IMR-90 (cell line): ENCODE measurements around the gene KRT32. TPM values are rescaled to one million over a fixed set of nuclear protein-coding genes. Genes with fewer than 3 reads are reported as not detected.

ENCODE experiments used
- ATAC-seq: fragments of 200-7000 bp; cut with Tn5 transposase; 2 replicates; pipeline ENCODE4 v1.9.1; 2020; ENCODE audit warnings: low read depth, mild to moderate bottlenecking, moderate library complexity
- BruUV-seq: library from RNA; stranded (reverse); fragments of 400-500 nt; replicated peaks from 2 replicates; lab custom pipeline; 2021; lab: Mats Ljungman, UMichigan
- CTCF ChIA-PET: fragments of 300-600 bp; formaldehyde crosslinking; extraction: SDS; loops from one replicate; lab custom pipeline; 2021; ENCODE audit warnings: antibody characterized with exemption; lab: Yijun Ruan, JAX
- POLR2A ChIA-PET: fragments of 300-600 bp; sonication (Branson Sonifier 250); formaldehyde crosslinking; loops from one replicate; lab custom pipeline; 2022; ENCODE audit warnings: antibody characterized with exemption; ENCODE audit not compliant: unreplicated experiment; lab: Charles Lee
- DNase-seq: peaks from one replicate; pipeline ENCODE4 v3.0.0; 2013
- H2AFZ ChIP-seq: replicated peaks from 2 replicates; pipeline ENCODE3; 2013; ENCODE audit warnings: low read length, mild to moderate bottlenecking; ENCODE audit not compliant: poor library complexity
- H2AK5ac ChIP-seq: 2 replicates; pipeline ENCODE4 v1.6.1; 2013; ENCODE audit warnings: low read depth, low read length, inconsistent platforms
- H2AK9ac ChIP-seq: replicated peaks from 2 replicates; pipeline ENCODE3; 2013; ENCODE audit warnings: mild to moderate bottlenecking, low read depth, low read length, moderate library complexity; ENCODE audit not compliant: poor library complexity
- H2BK120ac ChIP-seq: 2 replicates; pipeline ENCODE4 v1.6.1; 2013; ENCODE audit warnings: low read depth, low read length, inconsistent platforms
- H2BK15ac ChIP-seq: 3 replicates; pipeline ENCODE4 v1.6.1; 2013; ENCODE audit warnings: low read depth, low read length, inconsistent platforms
- H2BK20ac ChIP-seq: 2 replicates; pipeline ENCODE4 v1.6.1; 2013; ENCODE audit warnings: low read depth, mild to moderate bottlenecking, inconsistent platforms, low read length, moderate library complexity
- H2BK5ac ChIP-seq: 2 replicates; pipeline ENCODE4 v1.6.1; 2013; ENCODE audit warnings: mild to moderate bottlenecking, low read depth, low read length, inconsistent platforms; ENCODE audit not compliant: poor library complexity, severe bottlenecking
- H3K14ac ChIP-seq: replicated peaks from 2 replicates; pipeline ENCODE4 v1.6.1; 2013; ENCODE audit warnings: low read depth, low read length, inconsistent platforms
- H3K18ac ChIP-seq: 2 replicates; pipeline ENCODE4 v1.6.1; 2013; ENCODE audit warnings: low read depth, low read length, control low read depth
- H3K23ac ChIP-seq: 2 replicates; pipeline ENCODE4 v1.6.1; 2013; ENCODE audit warnings: low read depth, low read length, inconsistent platforms
- H3K27ac ChIP-seq: 2 replicates; pipeline ENCODE4 v1.5.1; 2013; ENCODE audit warnings: mild to moderate bottlenecking, control low read depth, low read length; ENCODE audit not compliant: insufficient read depth
- H3K27me3 ChIP-seq: 2 replicates; pipeline ENCODE4 v1.6.1; 2013; ENCODE audit warnings: low read length; ENCODE audit not compliant: control insufficient read depth, insufficient read depth
- H3K36me3 ChIP-seq: 2 replicates; pipeline ENCODE4 v1.6.1; 2013; ENCODE audit warnings: low read length, mixed read lengths; ENCODE audit not compliant: control insufficient read depth, insufficient read depth
- H3K4ac ChIP-seq: 2 replicates; pipeline ENCODE4 v1.6.1; 2013; ENCODE audit warnings: low read depth, low read length, inconsistent platforms
- H3K4me1 ChIP-seq: 2 replicates; pipeline ENCODE4 v1.6.1; 2013; ENCODE audit warnings: low read length, mixed read lengths; ENCODE audit not compliant: control insufficient read depth, insufficient read depth
- H3K4me2 ChIP-seq: 2 replicates; pipeline ENCODE4 v1.6.1; 2013; ENCODE audit warnings: low read depth, mild to moderate bottlenecking, control low read depth, low read length, moderate library complexity
- H3K4me3 ChIP-seq: 2 replicates; pipeline ENCODE4 v1.5.1; 2013; ENCODE audit warnings: low read depth, mild to moderate bottlenecking, control low read depth, low read length, moderate library complexity; ENCODE audit not compliant: insufficient read depth
- H3K56ac ChIP-seq: 2 replicates; pipeline ENCODE4 v1.6.1; 2013; ENCODE audit warnings: low read length, inconsistent platforms; ENCODE audit not compliant: insufficient read depth; ENCODE audit errors: extremely low read depth
- H3K79me1 ChIP-seq, 2 experiments: 2 replicates each; pipeline ENCODE4 v1.6.1; 2013; ENCODE audit warnings: low read length in 2 of 2, inconsistent platforms in 1 of 2, low read depth in 1 of 2
- H3K9ac ChIP-seq: 2 replicates; pipeline ENCODE4 v1.6.1; 2013; ENCODE audit warnings: low read depth, low read length, control low read depth
- H3K9me1 ChIP-seq: 2 replicates; pipeline ENCODE4 v1.6.1; 2013; ENCODE audit warnings: low read length, inconsistent platforms; ENCODE audit not compliant: insufficient read depth
- H3K9me3 ChIP-seq: 2 replicates; pipeline ENCODE4 v1.6.1; 2013; ENCODE audit warnings: low read length; ENCODE audit not compliant: control insufficient read depth, insufficient read depth
- H4K20me1 ChIP-seq: 2 replicates; pipeline ENCODE4 v1.6.1; 2013; ENCODE audit warnings: low read length, inconsistent platforms; ENCODE audit not compliant: insufficient read depth
- H4K5ac ChIP-seq: 2 replicates; pipeline ENCODE4 v1.6.1; 2013; ENCODE audit warnings: mild to moderate bottlenecking, low read depth, low read length, control low read depth
- H4K8ac ChIP-seq, 2 experiments: 2 replicates each; pipeline ENCODE4 v1.6.1; 2013; ENCODE audit warnings: low read depth in 2 of 2, low read length in 2 of 2, control low read depth in 1 of 2, inconsistent platforms in 1 of 2
- H4K91ac ChIP-seq: 2 replicates; pipeline ENCODE4 v1.6.1; 2013; ENCODE audit warnings: low read depth, low read length, inconsistent platforms; ENCODE audit not compliant: insufficient read depth
- NFE2L2 ChIP-seq: fragments of 150-350 bp; IDR thresholded peaks from 2 replicates; pipeline ENCODE4 v1.6.1; 2016; ENCODE audit warnings: low read depth, mild to moderate bottlenecking, low read length
- POLR2A ChIP-seq: IDR thresholded peaks from 2 replicates; pipeline ENCODE4 v1.6.1; 2012; ENCODE audit warnings: mild to moderate bottlenecking, low read depth, low read length
- RCOR1 ChIP-seq: IDR thresholded peaks from 2 replicates; pipeline ENCODE4 v1.6.1; 2012; ENCODE audit warnings: mild to moderate bottlenecking, low read length, improper control_type of control experiment; ENCODE audit not compliant: insufficient replicate concordance
- WGBS, 2 experiments: methylation state at CpG; one replicate each; pipeline versions ENCODE4 v1.1.5 to v1.1.7; 2013; ENCODE audit warnings: missing lambda C conversion rate in 2 of 2; ENCODE audit not compliant: insufficient read length in 1 of 2; ENCODE audit errors: extremely low coverage in 2 of 2; 5-methylcytosine and 5-hydroxymethylcytosine counted together
- dilution Hi-C: fragments of 300-500 bp; cut with HindIII; formaldehyde crosslinking; loops from one replicate; pipeline ENCODE4 v1.14.3; 2018; ENCODE audit warnings: low sequenced_read_pairs; ENCODE audit not compliant: unreplicated experiment
- in situ Hi-C: fragments of 300-500 bp; cut with MboI; formaldehyde crosslinking; loops from 3 replicates; pipeline ENCODE4 v1.14.3; 2019; ENCODE audit warnings: low sequenced_read_pairs, inconsistent platforms, mixed read lengths
- intact Hi-C: fragments of 100-400 bp; cut with micrococcal nuclease; formaldehyde crosslinking; loops from 2 replicates; pipeline ENCODE4 v1.10.0; 2022
- polyA plus RNA-seq, 3 experiments: library from polyadenylated mRNA; depleted of rRNA; stranded (reverse); fragments of >200 nt; gene quantifications; 2 replicates each; pipeline ENCODE4 v1.2.3, GENCODE V29; 2012; ENCODE audit warnings: low replicate concordance in 1 of 3
- total RNA-seq: library from RNA; depleted of rRNA; stranded (reverse); fragments of >200 nt; gene quantifications from 2 replicates; pipeline ENCODE4 v1.2.3, GENCODE V29; 2012
- TF ChIP-seq, protein P1 (sequence below): fragments of 150-350 bp; IDR thresholded peaks from 2 replicates; pipeline ENCODE4 v1.6.1; 2017; ENCODE audit warnings: mild to moderate bottlenecking, antibody characterized with exemption, low read length, low read depth

Gene KRT32
- total and polyA plus RNA-seq, 2 of the 4 experiments (the other 2 are of a cell fraction): 0.09 TPM; not detected in 1

DNA sequence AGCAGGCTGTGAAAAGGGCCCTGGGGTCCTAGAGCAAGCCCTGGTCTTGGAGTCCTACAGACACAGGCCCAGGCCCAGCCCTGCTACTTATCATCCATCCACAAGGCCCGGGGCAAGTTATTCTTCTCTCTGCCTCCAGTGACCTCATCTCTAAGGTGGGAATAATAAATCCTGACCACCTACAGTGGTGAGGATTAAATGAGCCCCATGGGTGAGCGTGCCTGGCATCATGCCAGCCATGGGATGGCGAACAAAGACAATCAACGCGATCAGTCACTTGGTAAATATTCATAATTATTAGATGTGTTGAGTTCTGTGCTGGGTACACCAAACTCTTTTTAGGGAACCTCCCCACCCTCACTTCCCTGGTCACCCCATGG, 46.0 kb upstream of the KRT32 start:
- intact Hi-C loops (no loop called here), dilution Hi-C loops (no loop called here), in situ Hi-C loops (no loop called here)
- Histone ChIP-seq H3K27ac (no peak overlapping the region), H3K4me1 (no peaks in the 10 kb centered on the region), H3K4ac (no peak overlapping the region), H2BK120ac (no peak overlapping the region), H2AFZ (no peak overlapping the region), H4K20me1 (no peaks in the 10 kb centered on the region), H3K56ac (no peak overlapping the region), H2BK15ac (no peak overlapping the region), H3K23ac (no peak overlapping the region), H4K5ac (no peak overlapping the region), H3K4me3 (no peak overlapping the region), H3K14ac (no peak overlapping the region), H3K9ac (no peak overlapping the region), H2BK5ac (no peak overlapping the region), H2AK9ac (no peak overlapping the region), H3K27me3 (0 out of 2 replicates have a peak, but pooled peaks cover 1% of the 10 kb centered on the region), H4K91ac (no peak overlapping the region), H4K8ac (no peak overlapping the region), H2BK20ac (no peak overlapping the region), H3K36me3 (no peaks in the 10 kb centered on the region), H3K79me1 (no peaks in the 10 kb centered on the region), H3K18ac (no peak overlapping the region), H2AK5ac (no peak overlapping the region), H3K4me2 (no peak overlapping the region), H3K9me1 (0 out of 2 replicates have a peak, but pooled peaks cover 3% of the 10 kb centered on the region), H3K9me3 (no peaks in the 10 kb centered on the region)
- no peak for ATAC-seq
- no CpG with 5 or more reads among the region's 5 CpGs for WGBS, 2 experiments
- no peak for DNase-seq
- TF ChIP-seq POLR2A (no peak), RCOR1 (no peak), NFE2L2 (no peak)
- TF ChIP-seq, protein P1, sequence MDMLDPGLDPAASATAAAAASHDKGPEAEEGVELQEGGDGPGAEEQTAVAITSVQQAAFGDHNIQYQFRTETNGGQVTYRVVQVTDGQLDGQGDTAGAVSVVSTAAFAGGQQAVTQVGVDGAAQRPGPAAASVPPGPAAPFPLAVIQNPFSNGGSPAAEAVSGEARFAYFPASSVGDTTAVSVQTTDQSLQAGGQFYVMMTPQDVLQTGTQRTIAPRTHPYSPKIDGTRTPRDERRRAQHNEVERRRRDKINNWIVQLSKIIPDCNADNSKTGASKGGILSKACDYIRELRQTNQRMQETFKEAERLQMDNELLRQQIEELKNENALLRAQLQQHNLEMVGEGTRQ: no peak
- no TSS peak for BruUV-seq
- POLR2A ChIA-PET: no interaction called here
- CTCF ChIA-PET: no interaction called here
